Endothelial cell of umbilical vein (primary cell): ENCODE results near the gene ASAP2. TPM values are rescaled to one million over a fixed set of nuclear protein-coding genes. Genes with fewer than 3 reads are reported as not detected.

Source experiments
- BruUV-seq: library from RNA; stranded (reverse); fragments of 400-500 nt; replicated peaks from 2 replicates; lab custom pipeline; 2021; lab: Mats Ljungman, UMichigan
- CTCF ChIA-PET: fragments of 300-600, 350-600 bp; sonication (Branson Sonifier 250); formaldehyde crosslinking; loops from one replicate; lab custom pipeline; 2021; ENCODE audit warnings: antibody characterized with exemption, inconsistent platforms; lab: Charles Lee
- POLR2A ChIA-PET: fragments of 300-600, 350-600 bp; sonication (Branson Sonifier 250); formaldehyde crosslinking; loops from one replicate; lab custom pipeline; 2021; ENCODE audit warnings: antibody characterized with exemption, inconsistent platforms; lab: Charles Lee
- DNase-seq: peaks from one replicate; pipeline ENCODE4 v3.0.0-alpha.2; 2011; ENCODE audit warnings: low read depth, low spot score
- FAIRE-seq: peaks from 2 replicates; lab custom pipeline; 2011; peaks lifted over from hg19 to GRCh38; lab: Jason Lieb, UNC
- H2AFZ ChIP-seq: 2 replicates; pipeline ENCODE4 v1.6.0; 2012; ENCODE audit warnings: low read depth, low read length, control low read depth, inconsistent platforms
- H3K27ac ChIP-seq: 2 replicates; pipeline ENCODE4 v1.5.1; 2011; ENCODE audit warnings: low read depth, mild to moderate bottlenecking, control low read depth, low read length, moderate library complexity; ENCODE audit not compliant: insufficient read depth
- H3K27me3 ChIP-seq, 2 experiments: 2 replicates each; pipeline versions ENCODE4 v1.6.0 to v1.6.1; 2011; ENCODE audit warnings: low read length in 2 of 2, mixed read lengths in 1 of 2; ENCODE audit not compliant: control insufficient read depth in 2 of 2, insufficient read depth in 2 of 2
- H3K36me3 ChIP-seq, 2 experiments: 2 replicates in 1 of 2; 3 replicates in 1 of 2; pipeline ENCODE4 v1.5.1; 2011; ENCODE audit warnings: low read length in 2 of 2, mild to moderate bottlenecking in 1 of 2, moderate library complexity in 1 of 2; ENCODE audit not compliant: control insufficient read depth in 2 of 2, insufficient read depth in 2 of 2; ENCODE audit errors: extremely low read depth in 1 of 2
- H3K4me1 ChIP-seq: 3 replicates; pipeline ENCODE4 v1.5.1; 2011; ENCODE audit warnings: mild to moderate bottlenecking, low read length; ENCODE audit not compliant: control insufficient read depth, insufficient read depth; ENCODE audit errors: extremely low read depth
- H3K4me2 ChIP-seq: 2 replicates; pipeline ENCODE4 v1.6.1; 2011; ENCODE audit warnings: low read length, control low read depth, mixed read lengths; ENCODE audit not compliant: insufficient read depth
- H3K4me3 ChIP-seq, 3 experiments: fragments of 200-600 bp in 1 of 3; sonication (generic), shearing (Covaris generic) in 1 of 3; replicated peaks in 1 of 3; 2 replicates each; pipeline ENCODE4 v1.5.1; 2011 to 2016; ENCODE audit warnings: control low read depth in 3 of 3, low read length in 3 of 3, mild to moderate bottlenecking in 2 of 3, inconsistent platforms in 1 of 3, low read depth in 1 of 3, moderate library complexity in 1 of 3; ENCODE audit not compliant: insufficient read depth in 1 of 3
- H3K79me2 ChIP-seq: 2 replicates; pipeline ENCODE4 v1.6.0; 2012; ENCODE audit warnings: low read length, inconsistent platforms; ENCODE audit not compliant: control insufficient read depth, insufficient read depth
- H3K9ac ChIP-seq: replicated peaks from 2 replicates; pipeline ENCODE3; 2011; ENCODE audit warnings: low read length, control low read depth; ENCODE audit not compliant: insufficient read depth; ENCODE audit errors: extremely low read depth
- H3K9me1 ChIP-seq: replicated peaks from 3 replicates; pipeline ENCODE4 v1.6.0; 2011; ENCODE audit warnings: mild to moderate bottlenecking, low read length; ENCODE audit not compliant: control insufficient read depth, insufficient read depth; ENCODE audit errors: extremely low read depth
- H3K9me3 ChIP-seq: replicated peaks from 2 replicates; pipeline ENCODE4 v1.5.1; 2012; ENCODE audit warnings: low read length, inconsistent platforms; ENCODE audit not compliant: control insufficient read depth, insufficient read depth
- H4K20me1 ChIP-seq: replicated peaks from 2 replicates; pipeline ENCODE3; 2011; ENCODE audit warnings: mild to moderate bottlenecking, low read length; ENCODE audit not compliant: control insufficient read depth, insufficient read depth; ENCODE audit errors: extremely low read depth
- CTCF ChIP-seq, 2 donors: IDR thresholded peaks; 1 replicate in 1 of 2; 2 replicates in 1 of 2; pipeline ENCODE4 v1.5.1; 2011; ENCODE audit warnings: low read length in 2 of 2, mild to moderate bottlenecking in 2 of 2, moderate library complexity in 2 of 2, control low read depth in 1 of 2, inconsistent platforms in 1 of 2, low read depth in 1 of 2; ENCODE audit not compliant: insufficient read depth in 1 of 2; ENCODE audit errors: extremely low read depth in 1 of 2
- EZH2 ChIP-seq: IDR thresholded peaks from 2 replicates; pipeline ENCODE4 v1.6.1; 2012; ENCODE audit warnings: borderline replicate concordance, low read depth, mild to moderate bottlenecking, moderate library complexity, low read length, inconsistent platforms; ENCODE audit not compliant: severe bottlenecking
- FOS ChIP-seq: IDR thresholded peaks from 2 replicates; pipeline ENCODE4 v1.6.1; 2011; ENCODE audit warnings: mild to moderate bottlenecking, low read length, moderate library complexity, borderline replicate concordance; ENCODE audit not compliant: insufficient read depth
- GATA2 ChIP-seq: IDR thresholded peaks from 2 replicates; pipeline ENCODE4 v1.7.0; 2011; ENCODE audit warnings: low read depth, mild to moderate bottlenecking, moderate library complexity, mixed read lengths, low read length; ENCODE audit not compliant: insufficient read length, insufficient read depth
- JUN ChIP-seq: IDR thresholded peaks from 2 replicates; pipeline ENCODE4 v1.6.1; 2011; ENCODE audit warnings: borderline replicate concordance, low read depth; ENCODE audit not compliant: insufficient read length, insufficient read depth
- MAX ChIP-seq: IDR thresholded peaks from 2 replicates; pipeline ENCODE4 v1.6.1; 2011; ENCODE audit not compliant: insufficient read depth, insufficient read length
- MYC ChIP-seq: IDR thresholded peaks from one replicate; pipeline ENCODE4 v1.6.1; 2011; ENCODE audit warnings: mild to moderate bottlenecking, low read depth, low read length
- POLR2A ChIP-seq: IDR thresholded peaks from 2 replicates; pipeline ENCODE4 v1.6.1; 2012; ENCODE audit warnings: low read depth, mild to moderate bottlenecking, control low read depth, low read length
- POLR2AphosphoS5 ChIP-seq: IDR thresholded peaks from 2 replicates; pipeline ENCODE4 v1.6.1; 2012; ENCODE audit warnings: low read depth, mild to moderate bottlenecking, control low read depth, low read length, moderate library complexity; ENCODE audit not compliant: insufficient read depth
- dilution Hi-C: fragments of 300-500 bp; cut with MboI; formaldehyde crosslinking; loops from one replicate; pipeline ENCODE4 v1.15.0; 2019; ENCODE audit warnings: low sequenced_read_pairs; ENCODE audit not compliant: extremely low pct_ligation_motif_present
- intact Hi-C: fragments of 100-400 bp; cut with micrococcal nuclease; formaldehyde crosslinking; loops from one replicate; pipeline ENCODE4 v1.10.0; 2022
- polyA plus RNA-seq, 4 experiments: library from polyadenylated mRNA; depleted of rRNA in 3 of 4; stranded (reverse) in 3 of 4; unstranded in 1 of 4; fragments of >200 nt; gene quantifications; 2 replicates each; pipeline versions ENCODE4 v1.2.1 to v1.2.3, GENCODE V29; 2011 to 2012; ENCODE audit warnings: missing spikeins in 1 of 4
- total RNA-seq: library from RNA; stranded (reverse); gene quantifications from 2 replicates; pipeline ENCODE4 v1.2.3, GENCODE V29; 2021

Gene ASAP2
- total and polyA plus RNA-seq, 2 donors (not counting 3 experiments of a cell fraction or from before 2014, with no cell fraction given): 31.1 to 79.2 TPM

GRCh38 chr2:9234680-9235146, 28.1 kb downstream of the ASAP2 start:
- intact Hi-C loops: loop anchor here (1.0 to 5.0 kb wide), 7 partner anchors 9 to 188 kb away; partner anchors contain the start of genes ASAP2, CPSF3 and ITGB1BP1

More at GRCh38 chr2:9234680-9235146, 28.1 kb downstream of the ASAP2 start:
- CTCF ChIA-PET: interaction anchor here (0.7 to 8.5 kb wide), 12 partner anchors 9 to 125 kb away, joined by 3 to 65 read pairs (median 4); partner anchors contain the start of gene ASAP2
- peaks cover 86% of the 10 kb centered on the region for H3K79me2 ChIP-seq
- dilution Hi-C loops: no loop called here
- DNase-seq (peak; percentile 95), FAIRE-seq (peak; percentile 88)
- no peaks in the 10 kb centered on the region for H3K36me3 ChIP-seq
- peak overlapping the region; percentile 98 for H3K27ac ChIP-seq
- H3K9me1 ChIP-seq: no peaks in the 10 kb centered on the region
- H3K4me3 ChIP-seq: no peak overlapping the region
- TF ChIP-seq CTCF (IDR thresholded peaks at IDR 0.05; ENCODE audit: extremely low read depth in 1 of 2, insufficient read depth in 1 of 2, low read depth in 1 of 2, low read length in 2 of 2): no peak
- peak; percentile 90 for TF ChIP-seq GATA2
- TF ChIP-seq POLR2A: peak; percentile 71
- peak; percentile 99 for TF ChIP-seq JUN
- no peak for TF ChIP-seq EZH2
- TF ChIP-seq MAX: no peak
- no peak for TF ChIP-seq MYC
- peak; percentile 90 for TF ChIP-seq POLR2AphosphoS5
- TF ChIP-seq FOS: peak; percentile 97
- no peaks in the 10 kb centered on the region for H3K9me3 ChIP-seq
- H3K27me3 ChIP-seq: no peaks in the 10 kb centered on the region
- H4K20me1 ChIP-seq: no peaks in the 10 kb centered on the region
- no TSS peak for BruUV-seq
- peak overlapping the region; percentile 27 for H3K4me2 ChIP-seq
- POLR2A ChIA-PET: interaction anchor here (0.8 to 1.5 kb wide), 5 partner anchors 15 to 28 kb away, joined by 3 to 6 read pairs (median 5); partner anchors contain the start of gene ASAP2
- H3K4me1 ChIP-seq: peaks cover 88% of the 10 kb centered on the region
- peak overlapping the region; percentile 67 for H3K9ac ChIP-seq
- no peak overlapping the region for H2AFZ ChIP-seq
